ENCODE results near the gene ANKS6. TPM values are rescaled to one million over a fixed set of nuclear protein-coding genes. Genes with fewer than 3 reads are reported as not detected.
A peak's percentile ranks its signal among the peaks of the same experiment; 100 is the strongest.

ANKS6 gene
- total and polyA plus RNA-seq, 9 of the 15 experiments (the other 6 are each of a cell fraction or from before 2014, with no cell fraction given) = 9.9 to 74.5 (median 36.9) TPM

DNA sequence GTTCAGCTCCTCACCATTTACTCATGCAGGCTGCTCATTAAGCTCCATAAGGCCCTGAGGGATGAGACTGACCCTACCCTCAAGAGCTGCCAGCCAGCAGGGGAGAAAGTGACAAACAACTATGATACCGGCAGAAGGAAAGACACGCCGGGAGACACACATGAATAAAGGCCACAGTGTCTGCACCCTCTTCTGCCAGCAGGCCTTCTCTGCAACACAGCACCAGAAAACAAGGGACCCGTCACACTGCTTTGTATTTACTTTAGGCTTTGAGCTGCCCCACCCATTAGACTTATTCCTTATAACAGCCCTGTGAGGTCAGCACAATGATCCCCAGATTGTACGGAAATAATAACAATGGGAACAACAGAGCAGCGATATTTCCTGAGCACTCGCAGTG is 94.8 kb downstream of the ANKS6 start (continued):
- TF ChIP-seq BHLHE40 (IDR thresholded peaks at IDR 0.05; ENCODE audit: low read length) (no peak), MXI1 (IDR thresholded peaks at IDR 0.05; ENCODE audit: low read depth, low read length) (no peak), RFX7 (CRISPR knock-in tag; IDR thresholded peaks at IDR 0.05) (no peak), PHB2 (IDR thresholded peaks at IDR 0.05; ENCODE audit: low read depth) (no peak), JUN (IDR thresholded peaks at IDR 0.05; ENCODE audit: borderline replicate concordance, low read depth, low read length) (no peak), JUN (CRISPR knock-in tag; IDR thresholded peaks at IDR 0.05; ENCODE audit: borderline replicate concordance) (no peak), TAF15 (IDR thresholded peaks at IDR 0.05; ENCODE audit: low read depth, low read length) (no peak)
- TF ChIP-seq, protein P1, sequence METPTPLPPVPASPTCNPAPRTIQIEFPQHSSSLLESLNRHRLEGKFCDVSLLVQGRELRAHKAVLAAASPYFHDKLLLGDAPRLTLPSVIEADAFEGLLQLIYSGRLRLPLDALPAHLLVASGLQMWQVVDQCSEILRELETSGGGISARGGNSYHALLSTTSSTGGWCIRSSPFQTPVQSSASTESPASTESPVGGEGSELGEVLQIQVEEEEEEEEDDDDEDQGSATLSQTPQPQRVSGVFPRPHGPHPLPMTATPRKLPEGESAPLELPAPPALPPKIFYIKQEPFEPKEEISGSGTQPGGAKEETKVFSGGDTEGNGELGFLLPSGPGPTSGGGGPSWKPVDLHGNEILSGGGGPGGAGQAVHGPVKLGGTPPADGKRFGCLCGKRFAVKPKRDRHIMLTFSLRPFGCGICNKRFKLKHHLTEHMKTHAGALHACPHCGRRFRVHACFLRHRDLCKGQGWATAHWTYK (CRISPR knock-in tag; IDR thresholded peaks at IDR 0.05) = no peak
- TF ChIP-seq, protein P2, sequence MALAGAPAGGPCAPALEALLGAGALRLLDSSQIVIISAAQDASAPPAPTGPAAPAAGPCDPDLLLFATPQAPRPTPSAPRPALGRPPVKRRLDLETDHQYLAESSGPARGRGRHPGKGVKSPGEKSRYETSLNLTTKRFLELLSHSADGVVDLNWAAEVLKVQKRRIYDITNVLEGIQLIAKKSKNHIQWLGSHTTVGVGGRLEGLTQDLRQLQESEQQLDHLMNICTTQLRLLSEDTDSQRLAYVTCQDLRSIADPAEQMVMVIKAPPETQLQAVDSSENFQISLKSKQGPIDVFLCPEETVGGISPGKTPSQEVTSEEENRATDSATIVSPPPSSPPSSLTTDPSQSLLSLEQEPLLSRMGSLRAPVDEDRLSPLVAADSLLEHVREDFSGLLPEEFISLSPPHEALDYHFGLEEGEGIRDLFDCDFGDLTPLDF (CRISPR knock-in tag; IDR thresholded peaks at IDR 0.05) = no peak

DNA sequence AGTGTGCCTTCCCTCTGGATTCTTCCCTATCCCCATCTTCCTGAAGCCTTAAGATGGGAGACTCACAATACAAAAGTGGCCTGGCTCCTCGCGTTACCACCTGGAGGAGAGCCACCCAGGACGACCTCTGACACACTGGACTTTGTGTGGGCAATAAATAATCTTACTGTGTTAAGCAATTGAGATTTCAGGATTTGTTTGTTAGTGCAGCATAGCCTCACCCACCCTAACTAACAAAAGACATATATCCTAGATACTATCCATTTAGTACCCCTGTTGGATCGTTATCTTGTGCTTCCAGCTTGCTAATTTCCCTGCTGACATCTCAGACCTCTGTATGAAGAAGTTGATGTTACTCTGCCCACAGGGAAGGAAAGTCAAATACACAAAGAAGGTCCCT is 95.6 kb downstream of the ANKS6 start:
- FAIRE-seq (no peak), ATAC-seq (no peak), DNase-seq (ENCODE audit: extremely low read depth in 1 of 4, low spot score in 3 of 4) (no peak)
- H3K27ac ChIP-seq (ENCODE audit: extremely low read depth, low read depth, low read length) = no peak overlapping the region
- BruUV-seq (replicated peaks) = no TSS peak
- H3K9me3 ChIP-seq (replicated peaks; ENCODE audit: control insufficient read depth, insufficient read depth, low read depth, low read length) = no peaks in the 10 kb centered on the region
- no peak overlapping the region for H3K4me2 ChIP-seq (ENCODE audit: insufficient read depth, low read length)
- 2% methylated on average over 4 of the region's 4 CpGs for WGBS (ENCODE audit: insufficient coverage, low coverage, missing lambda C conversion rate)
- in situ Hi-C loops (cut with MboI) (loop anchor here (5.0 kb wide), 1 partner anchor 388 kb away; no protein-coding TSS in a partner anchor), intact Hi-C loops (cut with micrococcal nuclease) (no loop called here)
- H3K9me1 ChIP-seq (ENCODE audit: control insufficient read depth, insufficient read depth, low read length) = no peaks in the 10 kb centered on the region
- no peaks in the 10 kb centered on the region for H4K20me1 ChIP-seq (replicated peaks; ENCODE audit: control insufficient read depth, insufficient read depth, low read length)
- no peaks in the 10 kb centered on the region for H3K4me1 ChIP-seq (replicated peaks in 1 of 2; ENCODE audit: control insufficient read depth in 2 of 2, insufficient read depth in 2 of 2, low read length in 2 of 2)
- POLR2A ChIA-PET = interaction anchor here (0.9 kb wide), 1 partner anchor 15 kb away, joined by 3 read pairs; no protein-coding TSS in a partner anchor
- no peak overlapping the region for H3K4me3 ChIP-seq
- peak; percentile 98 for TF ChIP-seq ZNF12 (CRISPR knock-in tag; IDR thresholded peaks at IDR 0.05)
- TF ChIP-seq ZNF324 (CRISPR knock-in tag; IDR thresholded peaks at IDR 0.05) = no peak
- H3K79me2 ChIP-seq (ENCODE audit: control insufficient read depth, insufficient read depth, low read length) = no peaks in the 10 kb centered on the region
- H3K9ac ChIP-seq (ENCODE audit: insufficient read depth in 1 of 2, low read depth in 2 of 2, low read length in 2 of 2) = no peak overlapping the region
- no peaks in the 10 kb centered on the region for H3K36me3 ChIP-seq (ENCODE audit: control insufficient read depth, insufficient read depth, low read length)
- CTCF ChIA-PET (ENCODE audit: low intra/inter-chr PET ratio) = no interaction called here
- H3K27me3 ChIP-seq (ENCODE audit: control insufficient read depth in 2 of 2, insufficient read depth in 2 of 2, low read length in 2 of 2) = peaks cover 28 to 50% of the 10 kb centered on the region in 2 experiments
- H2AFZ ChIP-seq (ENCODE audit: low read depth, low read length) = no peak overlapping the region

All from K562 (cell line).